Activated naive CD4-positive, alpha-beta T cell treated with anti-CD3 and anti-CD28 coated beads for 36 hours (primary cell): ENCODE data around the gene DYNLRB1. TPM values are rescaled to one million over a fixed set of nuclear protein-coding genes. Genes with fewer than 3 reads are reported as not detected.

Experiments
- CTCF ChIA-PET: fragments of 350-600 bp; sonication (Branson Sonifier 250); formaldehyde crosslinking; loops from one replicate; lab custom pipeline; 2021; ENCODE audit warnings: antibody characterized with exemption; lab: Charles Lee
- DNase-seq: peaks from one replicate; pipeline ENCODE4 v3.0.0-alpha.2; 2020
- H3K27ac Mint-ChIP-seq: one replicate; pipeline ENCODE4 v1.8.0; 2021; ENCODE audit warnings: mild to moderate bottlenecking, mixed read lengths
- H3K27me3 Mint-ChIP-seq: one replicate; pipeline ENCODE4 v1.8.0; 2021; ENCODE audit warnings: low read depth, mixed read lengths
- H3K36me3 Mint-ChIP-seq: one replicate; pipeline ENCODE4 v1.8.0; 2021; ENCODE audit warnings: low read depth, mixed read lengths
- H3K4me1 Mint-ChIP-seq: one replicate; pipeline ENCODE4 v1.8.0; 2021; ENCODE audit warnings: low read depth, mixed read lengths
- H3K4me3 Mint-ChIP-seq: one replicate; pipeline ENCODE4 v1.8.0; 2021; ENCODE audit warnings: mild to moderate bottlenecking, moderate library complexity, mixed read lengths
- H3K9me3 Mint-ChIP-seq: one replicate; pipeline ENCODE4 v1.8.0; 2021; ENCODE audit warnings: mixed read lengths
- intact Hi-C: fragments of 100-400 bp; cut with micrococcal nuclease; formaldehyde crosslinking; loops from one replicate; pipeline ENCODE4 v1.15.1; 2023
- total RNA-seq, 2 experiments: library from RNA; stranded (reverse); gene quantifications; one replicate each; pipeline ENCODE4 v1.2.3, GENCODE V29; 2021

Gene DYNLRB1
- total RNA-seq, 2 experiments from 2014 or later = 81.9 to 92.9 TPM

DNA sequence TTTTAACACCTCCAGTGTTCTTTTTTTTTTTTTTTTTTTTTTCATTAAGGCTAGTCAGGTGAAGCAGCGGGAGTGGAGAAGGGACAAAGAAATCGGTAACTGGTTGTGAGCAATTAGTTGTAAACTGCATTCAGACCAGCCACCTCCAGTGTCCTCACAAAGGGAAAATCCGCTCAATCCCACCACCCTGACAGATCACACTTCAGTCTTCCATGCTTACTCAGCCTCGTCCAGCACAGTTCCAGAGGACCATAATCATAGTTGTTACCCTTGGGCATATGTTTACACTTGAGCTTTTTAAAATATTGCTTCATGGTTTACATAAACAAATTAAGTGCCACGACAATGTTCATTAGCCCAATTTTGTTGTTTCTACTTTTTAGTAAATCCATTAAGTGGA, 10.2 kb downstream of the DYNLRB1 start:
- CTCF ChIA-PET = interaction anchor here (1.3 to 1.5 kb wide), 3 partner anchors 12 to 214 kb away, joined by 3 to 8 read pairs (median 6); no protein-coding TSS in a partner anchor
- Mint-ChIP-seq H3K27ac (no peak overlapping the region), H3K4me3 (no peak overlapping the region), H3K4me1 (peaks cover 25% of the 10 kb centered on the region), H3K36me3 (peaks cover 12% of the 10 kb centered on the region), H3K27me3 (no peaks in the 10 kb centered on the region), H3K9me3 (no peaks in the 10 kb centered on the region)
- DNase-seq = no peak
- intact Hi-C loops = no loop called here

DNA sequence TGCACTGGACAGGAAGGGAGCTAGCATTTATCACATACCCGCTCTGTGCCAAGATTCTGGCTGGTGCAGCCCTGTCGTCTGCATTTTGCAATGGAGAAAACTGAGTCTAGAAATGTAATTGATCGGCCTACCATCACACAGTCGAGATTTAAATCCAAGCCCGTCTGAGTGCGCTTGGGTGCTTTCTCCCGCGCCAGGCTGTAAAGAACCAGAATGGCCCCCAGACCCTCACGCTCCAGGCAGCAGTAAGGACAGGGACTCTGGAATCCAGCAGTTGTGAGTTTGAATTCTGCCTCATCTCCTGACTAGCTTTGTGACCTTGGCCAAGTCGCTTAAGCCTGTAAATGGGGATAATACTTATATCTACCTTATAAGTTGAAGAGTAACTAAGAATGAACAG, 10.8 kb downstream of the DYNLRB1 start:
- Mint-ChIP-seq H3K27me3 (no peaks in the 10 kb centered on the region), H3K9me3 (no peaks in the 10 kb centered on the region), H3K36me3 (peaks cover 12% of the 10 kb centered on the region), H3K27ac (no peak overlapping the region), H3K4me1 (peaks cover 21% of the 10 kb centered on the region), H3K4me3 (no peak overlapping the region)
- DNase-seq = no peak
- CTCF ChIA-PET = interaction anchor here (1.3 to 1.5 kb wide), 3 partner anchors 11 to 214 kb away, joined by 3 to 8 read pairs (median 6); no protein-coding TSS in a partner anchor
- intact Hi-C loops = no loop called here

DNA sequence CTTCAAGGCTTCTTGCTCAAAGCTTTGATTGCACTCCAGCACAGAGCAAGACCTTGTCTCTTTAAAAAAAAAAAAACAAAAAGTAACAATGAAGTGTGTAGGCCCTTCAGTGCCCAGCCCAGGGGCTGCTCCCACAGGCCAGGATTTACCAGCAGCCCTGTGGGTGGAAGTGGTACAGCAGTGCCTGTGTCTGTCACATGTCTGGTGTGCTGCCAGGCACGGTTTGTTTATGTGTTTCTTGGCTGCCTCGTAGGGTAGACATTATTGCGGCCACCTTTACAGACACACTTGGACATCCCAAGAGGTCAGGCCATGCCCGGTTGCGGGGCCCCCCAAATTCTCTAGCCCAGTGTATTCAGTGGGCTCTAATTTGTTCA, 12.7 kb downstream of the DYNLRB1 start:
- intact Hi-C loops = no loop called here
- no peak overlapping the region for H3K27ac Mint-ChIP-seq
- H3K36me3 Mint-ChIP-seq = peaks cover 12% of the 10 kb centered on the region
- no peak overlapping the region for H3K4me3 Mint-ChIP-seq
- CTCF ChIA-PET = interaction anchor here (0.5 to 0.7 kb wide), 2 partner anchors 107 to 195 kb away, joined by 3 to 4 read pairs; no protein-coding TSS in a partner anchor
- no peaks in the 10 kb centered on the region for H3K9me3 Mint-ChIP-seq
- H3K4me1 Mint-ChIP-seq = peaks cover 6% of the 10 kb centered on the region
- no peak for DNase-seq
- no peaks in the 10 kb centered on the region for H3K27me3 Mint-ChIP-seq

DNA sequence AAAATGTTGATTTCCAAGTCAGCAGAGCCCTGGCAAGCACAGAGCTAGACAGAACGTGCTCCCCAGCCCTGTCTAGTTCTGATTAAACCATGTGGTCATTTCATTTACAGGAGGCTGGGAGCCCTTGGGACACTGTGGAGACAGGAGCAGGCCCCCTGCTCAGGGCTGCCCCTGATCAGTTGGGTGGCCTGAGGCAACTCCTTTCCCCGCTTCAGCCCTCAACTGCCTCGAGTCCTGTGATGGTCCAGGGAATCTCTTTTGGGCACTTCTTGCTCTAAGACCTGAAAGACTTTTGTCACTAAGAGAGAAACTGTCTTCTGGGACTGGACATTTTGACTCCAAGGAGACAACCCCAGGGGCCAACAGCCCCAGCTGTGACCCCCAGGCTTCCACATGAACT, 13.5 kb downstream of the DYNLRB1 start:
- H3K27me3 Mint-ChIP-seq = no peaks in the 10 kb centered on the region
- H3K27ac Mint-ChIP-seq = no peak overlapping the region
- H3K4me1 Mint-ChIP-seq = peaks cover 3% of the 10 kb centered on the region
- CTCF ChIA-PET = interaction anchor here (0.7 to 3.4 kb wide), 4 partner anchors 10 to 217 kb away, joined by 3 to 13 read pairs (median 3); no protein-coding TSS in a partner anchor
- H3K36me3 Mint-ChIP-seq = peaks cover 15% of the 10 kb centered on the region
- DNase-seq = no peak
- intact Hi-C loops = no loop called here
- H3K4me3 Mint-ChIP-seq = no peak overlapping the region
- no peaks in the 10 kb centered on the region for H3K9me3 Mint-ChIP-seq

DNA sequence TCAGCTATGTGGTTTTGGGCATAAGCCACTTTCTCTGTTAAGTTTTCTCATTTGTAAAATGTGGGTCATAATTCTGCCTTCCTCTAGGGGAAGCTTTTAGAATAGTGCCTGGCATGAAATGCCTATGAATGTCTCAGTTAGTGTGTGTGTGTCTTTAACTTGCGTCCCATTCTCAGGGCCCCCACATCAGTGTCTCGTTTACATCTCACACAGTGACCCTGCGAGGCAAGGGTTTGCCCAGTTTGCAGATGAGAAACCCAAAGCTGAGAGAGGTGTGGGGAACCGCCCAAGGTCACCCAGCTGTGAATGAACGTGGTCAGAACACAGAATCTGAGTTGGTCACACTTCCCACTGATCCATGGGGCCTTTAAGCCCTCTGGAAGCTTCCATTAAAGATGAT, 14.1 kb downstream of the DYNLRB1 start:
- Mint-ChIP-seq H3K36me3 (peaks cover 18% of the 10 kb centered on the region), H3K4me3 (no peak overlapping the region), H3K27ac (no peak overlapping the region)

DNA sequence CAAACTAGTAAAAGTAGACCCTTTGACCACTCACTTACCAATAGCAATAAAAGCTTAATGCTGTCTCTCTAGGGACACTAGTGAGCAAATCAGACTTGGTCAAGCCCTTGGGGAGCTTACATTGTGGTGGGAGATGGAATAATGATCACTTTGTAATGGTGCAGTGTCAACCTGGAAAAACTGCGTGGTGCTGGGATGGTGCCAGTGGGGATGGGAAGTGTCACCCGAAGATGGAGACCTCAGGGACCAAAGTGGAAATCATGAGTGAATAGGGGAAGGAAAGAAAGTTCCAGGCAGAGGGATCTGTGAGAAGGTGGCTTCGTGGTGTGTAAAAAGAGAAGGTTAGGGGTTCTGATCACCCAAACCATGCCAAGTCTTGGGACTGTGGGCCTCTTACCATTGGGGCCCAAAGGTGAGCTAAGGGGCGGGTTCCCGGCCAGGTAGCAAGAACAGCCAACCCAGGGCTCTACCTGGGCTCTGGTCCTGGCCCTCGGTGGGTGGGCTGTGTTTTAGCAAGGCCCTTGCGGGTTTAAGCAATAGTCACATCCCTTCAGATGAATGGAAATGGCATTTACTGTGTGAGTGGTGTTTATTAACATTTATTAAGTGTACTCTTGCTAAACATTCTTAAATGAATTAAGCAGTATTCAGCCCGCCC, 15.5 kb downstream of the DYNLRB1 start:
- no peak for DNase-seq
- Mint-ChIP-seq H3K27ac (no peak overlapping the region), H3K36me3 (peaks cover 17% of the 10 kb centered on the region), H3K27me3 (no peaks in the 10 kb centered on the region), H3K4me1 (no peaks in the 10 kb centered on the region), H3K9me3 (no peaks in the 10 kb centered on the region), H3K4me3 (no peak overlapping the region)
- intact Hi-C loops = no loop called here
- CTCF ChIA-PET = interaction anchor here (0.5 to 3.4 kb wide), 3 partner anchors 9 to 655 kb away, joined by 6 to 13 read pairs (median 8); no protein-coding TSS in a partner anchor

More for the DNA sequence above, 14.1 kb downstream of the DYNLRB1 start:
- CTCF ChIA-PET = interaction anchor here (0.6 to 3.4 kb wide), 4 partner anchors 9 to 218 kb away, joined by 3 to 13 read pairs (median 3); no protein-coding TSS in a partner anchor
- Mint-ChIP-seq H3K27me3 (no peaks in the 10 kb centered on the region), H3K9me3 (no peaks in the 10 kb centered on the region), H3K4me1 (peaks cover 3% of the 10 kb centered on the region)
- DNase-seq = no peak
- intact Hi-C loops = no loop called here

DNA sequence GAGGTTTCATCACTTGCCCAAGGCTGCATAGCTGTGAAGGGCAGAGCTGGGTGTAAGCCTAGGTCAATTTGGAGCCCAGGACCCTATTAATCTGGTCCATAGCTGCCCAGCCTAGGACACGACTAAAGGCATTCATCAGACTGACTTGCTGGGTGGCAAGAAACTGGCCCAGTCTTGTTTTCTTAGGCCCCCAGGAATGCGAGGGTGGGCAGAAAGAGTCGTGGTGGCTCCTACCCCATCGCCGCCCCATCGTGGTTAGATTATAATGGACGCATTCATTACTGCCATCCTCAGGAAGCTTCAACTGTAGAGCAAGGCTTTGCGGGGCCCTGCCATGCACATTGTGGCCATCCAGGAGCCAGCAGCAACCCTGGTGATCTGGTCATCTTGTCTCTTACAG, 16.1 kb downstream of the DYNLRB1 start:
- CTCF ChIA-PET = interaction anchor here (0.5 to 3.4 kb wide), 3 partner anchors 9 to 655 kb away, joined by 6 to 13 read pairs (median 8); no protein-coding TSS in a partner anchor
- no peak overlapping the region for H3K27ac Mint-ChIP-seq

DNA sequence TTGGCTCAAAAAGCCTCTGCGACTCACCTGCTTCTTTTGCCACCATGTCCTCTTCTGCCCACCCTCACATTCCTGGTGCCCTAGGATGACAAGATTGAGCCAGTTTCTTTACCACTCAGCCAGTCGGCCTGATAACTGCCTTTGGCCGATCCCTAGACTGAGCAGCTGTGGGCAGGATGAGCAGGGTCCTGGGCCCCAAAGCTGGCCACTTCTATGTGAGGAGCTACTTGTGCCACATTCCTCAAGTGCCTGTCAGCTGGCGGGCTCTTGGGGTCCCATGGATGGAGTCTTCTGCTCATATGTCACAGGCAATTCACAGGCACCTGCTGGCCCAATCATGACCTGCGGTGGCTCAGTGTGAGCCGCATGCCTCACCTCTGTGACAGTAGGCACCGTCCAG, 16.5 kb downstream of the DYNLRB1 start:
- CTCF ChIA-PET = interaction anchor here (0.8 to 3.4 kb wide), 3 partner anchors 10 to 220 kb away, joined by 3 to 13 read pairs (median 6); no protein-coding TSS in a partner anchor
- Mint-ChIP-seq H3K27me3 (no peaks in the 10 kb centered on the region), H3K4me3 (no peak overlapping the region), H3K4me1 (no peaks in the 10 kb centered on the region), H3K9me3 (no peaks in the 10 kb centered on the region), H3K36me3 (peaks cover 17% of the 10 kb centered on the region), H3K27ac (no peak overlapping the region)
- intact Hi-C loops = no loop called here
- DNase-seq = no peak

More for the DNA sequence above, 16.1 kb downstream of the DYNLRB1 start:
- no peaks in the 10 kb centered on the region for H3K27me3 Mint-ChIP-seq
- no peaks in the 10 kb centered on the region for H3K4me1 Mint-ChIP-seq
- H3K9me3 Mint-ChIP-seq = no peaks in the 10 kb centered on the region
- H3K36me3 Mint-ChIP-seq = peaks cover 17% of the 10 kb centered on the region
- intact Hi-C loops = no loop called here
- no peak overlapping the region for H3K4me3 Mint-ChIP-seq
- no peak for DNase-seq

DNA sequence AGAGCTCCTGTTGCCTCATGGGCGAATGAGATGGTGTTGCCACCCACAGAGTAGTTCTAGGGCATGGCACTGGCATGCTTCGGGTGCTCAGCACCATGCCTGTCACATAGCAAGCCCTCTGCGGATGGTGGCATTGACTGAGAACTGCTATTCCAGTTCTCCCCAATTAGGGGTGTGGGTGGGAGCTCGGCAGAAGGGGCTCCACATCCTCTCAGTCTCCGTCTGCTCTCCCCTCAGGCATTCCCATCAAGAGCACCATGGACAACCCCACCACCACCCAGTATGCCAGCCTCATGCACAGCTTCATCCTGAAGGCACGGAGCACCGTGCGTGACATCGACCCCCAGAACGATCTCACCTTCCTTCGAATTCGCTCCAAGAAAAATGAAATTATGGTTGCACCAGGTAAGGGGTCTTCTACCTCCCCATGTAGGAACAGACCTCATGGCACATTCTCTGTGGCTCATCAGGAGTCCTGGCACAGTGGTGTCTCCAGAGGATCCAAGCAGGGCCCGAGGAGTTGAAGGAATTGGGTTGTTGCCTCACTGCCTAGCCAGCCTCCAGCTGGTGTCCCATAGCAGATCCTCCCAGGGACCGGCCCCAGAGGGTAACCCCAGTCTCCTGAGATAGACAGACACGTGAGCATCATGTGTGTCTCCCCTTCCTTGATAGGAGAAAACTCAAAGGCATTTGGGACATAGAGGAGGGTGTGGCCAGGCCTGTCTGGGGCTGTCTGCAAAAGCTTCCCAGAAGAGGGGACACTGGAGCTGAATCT, 18.4 kb downstream of the DYNLRB1 start:
- Mint-ChIP-seq H3K4me3 (no peak overlapping the region), H3K9me3 (no peaks in the 10 kb centered on the region), H3K36me3 (peaks cover 14% of the 10 kb centered on the region), H3K27me3 (no peaks in the 10 kb centered on the region), H3K4me1 (no peaks in the 10 kb centered on the region), H3K27ac (no peak overlapping the region)
- intact Hi-C loops = loop anchor here (5.0 kb wide), 1 partner anchor 222 kb away; no protein-coding TSS in a partner anchor
- no peak for DNase-seq
- CTCF ChIA-PET = interaction anchor here (1.7 kb wide), 1 partner anchor 222 kb away, joined by 7 read pairs; no protein-coding TSS in a partner anchor

DNA sequence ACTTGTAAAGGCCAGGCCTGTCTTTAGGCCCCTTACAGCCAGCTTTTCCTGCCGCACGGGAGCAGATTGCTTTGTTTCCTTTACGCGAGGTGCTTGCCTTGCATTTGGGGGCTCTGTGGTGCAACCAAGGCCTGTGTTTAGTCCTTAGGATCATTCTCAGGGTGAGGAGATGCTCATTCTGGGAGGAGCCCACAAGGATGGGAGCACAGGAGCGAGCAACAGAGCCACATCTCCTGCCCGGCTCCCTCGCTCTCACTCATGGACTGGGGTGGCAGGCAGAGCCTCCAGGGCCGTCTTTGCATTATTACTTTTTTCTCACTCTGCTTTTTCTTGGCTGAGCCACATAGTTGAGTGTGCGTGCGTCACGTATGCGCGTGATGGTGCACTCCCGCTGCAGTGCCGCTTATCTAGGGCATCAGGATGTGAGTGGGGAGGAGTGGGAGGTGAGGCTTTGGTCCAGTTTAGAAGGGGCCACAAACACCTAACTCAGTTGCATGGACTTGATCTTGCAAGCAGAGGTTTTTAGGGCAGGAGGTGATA, 19.1 kb downstream of the DYNLRB1 start:
- DNase-seq = no peak
- Mint-ChIP-seq H3K36me3 (peaks cover 17% of the 10 kb centered on the region), H3K27ac (no peak overlapping the region), H3K4me1 (no peaks in the 10 kb centered on the region), H3K9me3 (no peaks in the 10 kb centered on the region), H3K4me3 (no peak overlapping the region), H3K27me3 (no peaks in the 10 kb centered on the region)
- intact Hi-C loops = loop anchor here (5.0 kb wide), 1 partner anchor 223 kb away; no protein-coding TSS in a partner anchor
- CTCF ChIA-PET = interaction anchor here (1.7 kb wide), 1 partner anchor 223 kb away, joined by 7 read pairs; no protein-coding TSS in a partner anchor

DNA sequence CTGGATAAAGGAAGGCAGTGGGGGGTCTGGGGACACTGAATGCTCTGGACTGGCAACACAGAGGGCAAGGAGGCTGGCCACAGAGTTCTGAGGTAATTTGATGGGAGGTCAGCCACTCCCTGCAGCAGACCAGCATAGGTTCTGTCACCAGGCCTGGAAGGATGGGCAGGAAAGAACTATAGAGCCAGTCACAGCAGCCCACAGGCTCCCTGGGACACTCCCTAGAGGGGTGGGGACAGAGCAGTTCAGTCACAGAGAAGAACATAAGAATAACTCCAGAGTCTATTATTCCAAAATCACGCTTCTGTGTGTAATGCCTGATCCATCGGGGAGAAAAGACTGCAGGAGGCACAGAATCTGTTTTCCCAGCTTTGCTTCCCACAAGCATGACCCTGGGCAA, 19.6 kb downstream of the DYNLRB1 start:
- peaks cover 21% of the 10 kb centered on the region for H3K36me3 Mint-ChIP-seq

More for the DNA sequence above, 19.6 kb downstream of the DYNLRB1 start:
- Mint-ChIP-seq H3K9me3 (no peaks in the 10 kb centered on the region), H3K4me3 (no peak overlapping the region), H3K27me3 (no peaks in the 10 kb centered on the region), H3K27ac (no peak overlapping the region), H3K4me1 (peaks cover under 1% of the 10 kb centered on the region)
- CTCF ChIA-PET = interaction anchor here (1.5 to 5.2 kb wide), 2 partner anchors 171 to 232 kb away, joined by 3 to 52 read pairs; no protein-coding TSS in a partner anchor
- DNase-seq = no peak
- intact Hi-C loops = loop anchor here (5.0 kb wide), 1 partner anchor 224 kb away; no protein-coding TSS in a partner anchor
